SK-N-SH (cell line): ENCODE results near the gene ADRA2B. TPM values are rescaled to one million over a fixed set of nuclear protein-coding genes. Genes with fewer than 3 reads are reported as not detected.

ENCODE experiments used
- CTCF ChIA-PET: fragments of 300-600, 350-600 bp; formaldehyde crosslinking; extraction: SDS; loops from one replicate; lab custom pipeline; 2021; lab: Yijun Ruan, JAX
- POLR2A ChIA-PET: fragments of 350-600 bp; sonication (Branson Sonifier 250); formaldehyde crosslinking; extraction: SDS; loops from one replicate; lab custom pipeline; 2020; ENCODE audit warnings: antibody characterized with exemption, inconsistent platforms; lab: Yijun Ruan, JAX
- DNase-seq: peaks from one replicate; pipeline ENCODE4 v3.0.0; 2012
- H2AFZ ChIP-seq: fragments of 200-600 bp; sonication (generic); 2 replicates; pipeline ENCODE4 v1.8.1; 2016; ENCODE audit warnings: antibody characterized with exemption, mild to moderate bottlenecking, low read depth
- H3F3A ChIP-seq: fragments of 200-600 bp; sonication (generic); replicated peaks from 2 replicates; pipeline ENCODE3; 2016; ENCODE audit warnings: antibody characterized with exemption, mild to moderate bottlenecking; ENCODE audit not compliant: insufficient read depth
- H3K27ac ChIP-seq, 2 experiments: fragments of 200-500 bp in 1 of 2; fragments of 200-600 bp in 1 of 2; sonication (Bioruptor generic) in 1 of 2; sonication (generic), shearing (Covaris generic) in 1 of 2; 2 replicates each; pipeline versions ENCODE4 v1.5.1 to v1.6.1; 2014 to 2016; ENCODE audit warnings: low read depth in 2 of 2, inconsistent platforms in 1 of 2, low read length in 1 of 2, mild to moderate bottlenecking in 1 of 2, mixed read lengths in 1 of 2
- H3K27me3 ChIP-seq: fragments of 200-600 bp; sonication (generic), shearing (Covaris generic); 2 replicates; pipeline ENCODE4 v1.6.1; 2016; ENCODE audit warnings: mixed run types; ENCODE audit not compliant: insufficient read depth
- H3K36me3 ChIP-seq, 2 experiments: fragments of 200-500 bp in 1 of 2; fragments of 200-600 bp in 1 of 2; sonication (Bioruptor generic) in 1 of 2; sonication (generic) in 1 of 2; replicated peaks in 1 of 2; 2 replicates each; pipeline versions ENCODE3 to v1.5.1; 2014 to 2016; ENCODE audit warnings: low read length in 1 of 2, mild to moderate bottlenecking in 1 of 2; ENCODE audit not compliant: insufficient read depth in 2 of 2, control insufficient read depth in 1 of 2
- H3K4me1 ChIP-seq, 2 experiments: fragments of 200-500 bp in 1 of 2; fragments of 200-600 bp in 1 of 2; sonication (Bioruptor generic) in 1 of 2; sonication (generic), shearing (Covaris generic) in 1 of 2; 2 replicates each; pipeline versions ENCODE4 v1.5.1 to v1.6.1; 2014 to 2016; ENCODE audit warnings: low read depth in 1 of 2, low read length in 1 of 2, mixed run types in 1 of 2; ENCODE audit not compliant: insufficient read depth in 2 of 2, control insufficient read depth in 1 of 2
- H3K4me2 ChIP-seq: fragments of 200-600 bp; sonication (generic), shearing (Covaris generic); 2 replicates; pipeline ENCODE4 v1.6.1; 2017; ENCODE audit warnings: mixed run types
- H3K4me3 ChIP-seq, 2 experiments: fragments of 200-500 bp in 1 of 2; fragments of 200-600 bp in 1 of 2; sonication (Bioruptor generic) in 1 of 2; sonication (generic), shearing (Covaris generic) in 1 of 2; 2 replicates each; pipeline versions ENCODE4 v1.5.1 to v1.8.1; 2014 to 2016; ENCODE audit warnings: low read depth in 2 of 2, inconsistent platforms in 1 of 2, low read length in 1 of 2, mild to moderate bottlenecking in 1 of 2, mixed read lengths in 1 of 2, moderate library complexity in 1 of 2
- H3K79me2 ChIP-seq: fragments of 200-600 bp; sonication (generic); 2 replicates; pipeline ENCODE4 v1.8.1; 2017; ENCODE audit warnings: mild to moderate bottlenecking; ENCODE audit not compliant: insufficient read depth
- H3K9ac ChIP-seq: fragments of 200-600 bp; sonication (generic); 2 replicates; pipeline ENCODE4 v1.6.1; 2017; ENCODE audit warnings: mixed run types
- H3K9me2 ChIP-seq: fragments of 200-600 bp; sonication (generic); 2 replicates; pipeline ENCODE4 v1.6.1; 2017; ENCODE audit warnings: mixed run types
- H3K9me3 ChIP-seq: fragments of 200-600 bp; sonication (generic); 2 replicates; pipeline ENCODE4 v1.6.1; 2017; ENCODE audit warnings: mixed run types, mild to moderate bottlenecking, moderate library complexity
- H4K20me1 ChIP-seq: fragments of 200-600 bp; sonication (generic); 2 replicates; pipeline ENCODE4 v1.6.1; 2017; ENCODE audit warnings: mild to moderate bottlenecking, mixed run types; ENCODE audit not compliant: insufficient read depth
- CTCF ChIP-seq: fragments of 200-600 bp; sonication (generic); IDR thresholded peaks from 2 replicates; pipeline ENCODE4 v1.6.1; 2017; ENCODE audit warnings: antibody characterized with exemption, mild to moderate bottlenecking, moderate library complexity
- FOXJ3 ChIP-seq: sonication (generic); formaldehyde crosslinking; IDR thresholded peaks from 2 replicates; pipeline ENCODE4 v1.5.1; 2020; ENCODE audit warnings: mild to moderate bottlenecking, missing genetic modification reagents
- FOXM1 ChIP-seq: IDR thresholded peaks from 2 replicates; pipeline ENCODE4 v1.4.0; 2012; ENCODE audit warnings: low read depth, mild to moderate bottlenecking
- GABPA ChIP-seq: IDR thresholded peaks from 2 replicates; pipeline ENCODE4 v1.4.0; 2012; ENCODE audit warnings: low read depth, mild to moderate bottlenecking
- MEF2A ChIP-seq: IDR thresholded peaks from 2 replicates; pipeline ENCODE4 v1.4.0; 2012; ENCODE audit warnings: low read depth, borderline replicate concordance
- MXI1 ChIP-seq: IDR thresholded peaks from 2 replicates; pipeline ENCODE4 v1.6.1; 2012; ENCODE audit warnings: mild to moderate bottlenecking, low read depth, low read length, improper control_type of control experiment
- NFIC ChIP-seq: IDR thresholded peaks from 2 replicates; pipeline ENCODE4 v1.4.0; 2012; ENCODE audit warnings: borderline replicate concordance
- NRF1 ChIP-seq: IDR thresholded peaks from 2 replicates; pipeline ENCODE4 v1.6.1; 2012; ENCODE audit warnings: low read depth, mild to moderate bottlenecking, low read length
- RFX5 ChIP-seq: IDR thresholded peaks from 2 replicates; pipeline ENCODE4 v1.6.1; 2012; ENCODE audit warnings: mild to moderate bottlenecking, improper control_type of control experiment, low read length
- RXRA ChIP-seq: IDR thresholded peaks from 2 replicates; pipeline ENCODE4 v1.4.0; 2012; ENCODE audit warnings: low read depth, mild to moderate bottlenecking, borderline replicate concordance
- SMC3 ChIP-seq: IDR thresholded peaks from 2 replicates; pipeline ENCODE4 v1.6.1; 2012; ENCODE audit warnings: low read depth, low read length, improper control_type of control experiment
- TAF1 ChIP-seq: IDR thresholded peaks from 2 replicates; pipeline ENCODE4 v1.6.1; 2012; ENCODE audit warnings: low read depth, mild to moderate bottlenecking, low read length, moderate library complexity, borderline replicate concordance
- TCF12 ChIP-seq: IDR thresholded peaks from 2 replicates; pipeline ENCODE4 v1.4.0; 2012
- TEAD4 ChIP-seq: IDR thresholded peaks from 2 replicates; pipeline ENCODE4 v1.4.0; 2012; ENCODE audit warnings: mild to moderate bottlenecking, borderline replicate concordance; ENCODE audit not compliant: insufficient read depth
- USF1 ChIP-seq: IDR thresholded peaks from 2 replicates; pipeline ENCODE4 v1.4.0; 2012; ENCODE audit warnings: low read depth, borderline replicate concordance
- YY1 ChIP-seq: IDR thresholded peaks from 2 replicates; pipeline ENCODE4 v1.4.0; 2012; ENCODE audit warnings: low read depth, mild to moderate bottlenecking
- WGBS: methylation state at CpG from one replicate; pipeline ENCODE4 v1.1.6; 2017; ENCODE audit warnings: low lambda C conversion rate; 5-methylcytosine and 5-hydroxymethylcytosine counted together
- polyA plus RNA-seq, 3 experiments: library from polyadenylated mRNA; depleted of rRNA; stranded (reverse); fragments of >200 nt; gene quantifications; 2 replicates each; pipeline ENCODE4 v1.2.3, GENCODE V29; 2012

Gene ADRA2B
- polyA plus RNA-seq, 1 of the 3 experiments (the other 2 are of a cell fraction) = not detected

GRCh38 chr2:96139181-96139758 lies 22.9 kb upstream of the ADRA2B start:
- Histone ChIP-seq H3K79me2 (no peaks in the 10 kb centered on the region), H4K20me1 (no peaks in the 10 kb centered on the region), H3K9ac (no peak overlapping the region), H3K4me2 (no peak overlapping the region), H3K4me3 (no peak overlapping the region), H2AFZ (no peak overlapping the region), H3F3A (no peaks in the 10 kb centered on the region), H3K27me3 (peaks cover 5% of the 10 kb centered on the region; the same call in 1 of the 2 replicates), H3K9me3 (no peaks in the 10 kb centered on the region), H3K4me1 (peaks cover 0 to 31% of the 10 kb centered on the region in 2 experiments; a peak in 1 of 4 replicates), H3K27ac (no peak overlapping the region), H3K9me2 (no peaks in the 10 kb centered on the region), H3K36me3 (no peaks in the 10 kb centered on the region)
- WGBS = 83% methylated on average over 6 of the region's 7 CpGs
- DNase-seq = no peak
- ChIA-PET POLR2A (no interaction called here), CTCF (interaction anchor here (0.6 to 5.6 kb wide), 23 partner anchors 8 to 370 kb away, joined by 3 to 102 read pairs (median 3); partner anchors contain the start of gene ADRA2B)
- TF ChIP-seq NFIC (no peak), RFX5 (no peak), USF1 (no peak), MXI1 (no peak), NRF1 (no peak), TAF1 (no peak), FOXM1 (no peak), TEAD4 (no peak), TCF12 (no peak), YY1 (no peak), RXRA (no peak), SMC3 (no peak), CTCF (no peak), MEF2A (no peak), FOXJ3 (no peak), GABPA (no peak)
